ENCODE results near the gene SLC38A9. TPM values are rescaled to one million over a fixed set of nuclear protein-coding genes. Genes with fewer than 3 reads are reported as not detected.
A peak's percentile ranks its signal among the peaks of the same experiment; 100 is the strongest.

Gene SLC38A9
- polyA plus RNA-seq, 4 donors, result 3.6 to 25.8 (median 6.9) TPM

- Histone ChIP-seq H3K4me3 (ENCODE audit: low read depth in 1 of 3, low read length in 3 of 3) (no peak overlapping the region), H3K27me3 (ENCODE audit: control insufficient read depth in 3 of 3, insufficient read depth in 3 of 3, low read length in 3 of 3) (no peaks in the 10 kb centered on the region), H3K27ac (ENCODE audit: low read depth in 1 of 3, low read length in 2 of 3) (peak overlapping the region in 2 of 3 donors; percentile 81 to 89), H3K4me1 (ENCODE audit: control insufficient read depth in 3 of 3, insufficient read depth in 2 of 3, low read depth in 1 of 3, low read length in 2 of 3) (peaks cover 0 to 30% (median 16%) of the 10 kb centered on the region in 3 donors), H3K9me3 (ENCODE audit: control insufficient read depth in 2 of 2, insufficient read depth in 1 of 2, low read depth in 1 of 2, low read length in 1 of 2) (no peaks in the 10 kb centered on the region), H3K36me3 (ENCODE audit: control insufficient read depth in 3 of 3, insufficient read depth in 2 of 3, low read depth in 1 of 3, low read length in 3 of 3) (no peaks in the 10 kb centered on the region)
- FAIRE-seq (no peak), DNase-seq (no peak)
- 71 to 91% (median 90%) methylated on average over 3 of the region's 3 CpGs for WGBS, 3 donors
Measured at GRCh38 chr5:55600086-55600485, 112.0 kb downstream of the SLC38A9 start.

- H3K36me3 ChIP-seq (ENCODE audit: control insufficient read depth in 3 of 3, insufficient read depth in 2 of 3, low read depth in 1 of 3, low read length in 3 of 3), result no peaks in the 10 kb centered on the region
- 83 to 94% (median 92%) methylated on average over 8 of the region's 8 CpGs for WGBS, 3 donors
- DNase-seq (no peak), FAIRE-seq (no peak)
- peak overlapping the region in 2 of 3 donors; percentile 81 to 89 for H3K27ac ChIP-seq (ENCODE audit: low read depth in 1 of 3, low read length in 2 of 3)
- no peaks in the 10 kb centered on the region for H3K9me3 ChIP-seq (ENCODE audit: control insufficient read depth in 2 of 2, insufficient read depth in 1 of 2, low read depth in 1 of 2, low read length in 1 of 2)
- no peaks in the 10 kb centered on the region for H3K27me3 ChIP-seq (ENCODE audit: control insufficient read depth in 3 of 3, insufficient read depth in 3 of 3, low read length in 3 of 3)
- H3K4me3 ChIP-seq (ENCODE audit: low read depth in 1 of 3, low read length in 3 of 3), result no peak overlapping the region
- peaks cover 0 to 30% (median 12%) of the 10 kb centered on the region in 3 donors for H3K4me1 ChIP-seq (ENCODE audit: control insufficient read depth in 3 of 3, insufficient read depth in 2 of 3, low read depth in 1 of 3, low read length in 2 of 3)
Measured at GRCh38 chr5:55599148-55600050, 112.7 kb downstream of the SLC38A9 start.

- peak overlapping the region in 2 of 3 donors; percentile 58 to 88 for H3K27ac ChIP-seq (ENCODE audit: low read depth in 1 of 3, low read length in 2 of 3)
- FAIRE-seq (no peak), DNase-seq (peak; percentile 54 to 56)
- no peaks in the 10 kb centered on the region for H3K36me3 ChIP-seq (ENCODE audit: control insufficient read depth in 3 of 3, insufficient read depth in 2 of 3, low read depth in 1 of 3, low read length in 3 of 3)
- 45 to 59% (median 50%) methylated on average over 7 of the region's 7 CpGs for WGBS, 3 donors
- no peaks in the 10 kb centered on the region for H3K27me3 ChIP-seq (ENCODE audit: control insufficient read depth in 3 of 3, insufficient read depth in 3 of 3, low read length in 3 of 3)
- H3K4me1 ChIP-seq (ENCODE audit: control insufficient read depth in 3 of 3, insufficient read depth in 2 of 3, low read depth in 1 of 3, low read length in 2 of 3), result peaks cover 0 to 25% (median 12%) of the 10 kb centered on the region in 3 donors
- no peaks in the 10 kb centered on the region for H3K9me3 ChIP-seq (ENCODE audit: control insufficient read depth in 2 of 2, insufficient read depth in 1 of 2, low read depth in 1 of 2, low read length in 1 of 2)
- no peak overlapping the region for H3K4me3 ChIP-seq (ENCODE audit: low read depth in 1 of 3, low read length in 3 of 3)
Measured at GRCh38 chr5:55597014-55597981, 114.8 kb downstream of the SLC38A9 start.

GRCh38 chr5:55594671-55595070 lies 117.5 kb downstream of the SLC38A9 start:
- Histone ChIP-seq H3K9me3 (ENCODE audit: control insufficient read depth in 2 of 2, insufficient read depth in 1 of 2, low read depth in 1 of 2, low read length in 1 of 2) (no peaks in the 10 kb centered on the region), H3K27me3 (ENCODE audit: control insufficient read depth in 3 of 3, insufficient read depth in 3 of 3, low read length in 3 of 3) (no peaks in the 10 kb centered on the region), H3K36me3 (ENCODE audit: control insufficient read depth in 3 of 3, insufficient read depth in 2 of 3, low read depth in 1 of 3, low read length in 3 of 3) (no peaks in the 10 kb centered on the region), H3K4me1 (ENCODE audit: control insufficient read depth in 3 of 3, insufficient read depth in 2 of 3, low read depth in 1 of 3, low read length in 2 of 3) (peaks cover 0 to 6% (median 2%) of the 10 kb centered on the region in 3 donors), H3K4me3 (ENCODE audit: low read depth in 1 of 3, low read length in 3 of 3) (no peak overlapping the region), H3K27ac (ENCODE audit: low read depth in 1 of 3, low read length in 2 of 3) (no peak overlapping the region)
- DNase-seq (no peak), FAIRE-seq (no peak)
- WGBS, 3 donors, result 87 to 97% (median 94%) methylated on average over 2 of the region's 2 CpGs

GRCh38 chr5:55593115-55593472 lies 119.0 kb downstream of the SLC38A9 start:
- Histone ChIP-seq H3K36me3 (ENCODE audit: control insufficient read depth in 3 of 3, insufficient read depth in 2 of 3, low read depth in 1 of 3, low read length in 3 of 3) (no peaks in the 10 kb centered on the region), H3K27me3 (ENCODE audit: control insufficient read depth in 3 of 3, insufficient read depth in 3 of 3, low read length in 3 of 3) (no peaks in the 10 kb centered on the region), H3K27ac (ENCODE audit: low read depth in 1 of 3, low read length in 2 of 3) (no peak overlapping the region), H3K9me3 (ENCODE audit: control insufficient read depth in 2 of 2, insufficient read depth in 1 of 2, low read depth in 1 of 2, low read length in 1 of 2) (no peaks in the 10 kb centered on the region), H3K4me3 (ENCODE audit: low read depth in 1 of 3, low read length in 3 of 3) (no peak overlapping the region), H3K4me1 (ENCODE audit: control insufficient read depth in 3 of 3, insufficient read depth in 2 of 3, low read depth in 1 of 3, low read length in 2 of 3) (peaks cover 0 to 6% (median 2%) of the 10 kb centered on the region in 3 donors)
- no peak for FAIRE-seq
- 82 to 84% (median 82%) methylated on average over 3 of the region's 3 CpGs for WGBS, 3 donors
- no peak for DNase-seq

GRCh38 chr5:55592388-55593114 lies 119.6 kb downstream of the SLC38A9 start:
- Histone ChIP-seq H3K4me3 (ENCODE audit: low read depth in 1 of 3, low read length in 3 of 3) (no peak overlapping the region), H3K9me3 (ENCODE audit: control insufficient read depth in 2 of 2, insufficient read depth in 1 of 2, low read depth in 1 of 2, low read length in 1 of 2) (no peaks in the 10 kb centered on the region), H3K27ac (ENCODE audit: low read depth in 1 of 3, low read length in 2 of 3) (no peak overlapping the region), H3K4me1 (ENCODE audit: control insufficient read depth in 3 of 3, insufficient read depth in 2 of 3, low read depth in 1 of 3, low read length in 2 of 3) (peaks cover 0 to 3% (median 0%) of the 10 kb centered on the region in 3 donors), H3K27me3 (ENCODE audit: control insufficient read depth in 3 of 3, insufficient read depth in 3 of 3, low read length in 3 of 3) (no peaks in the 10 kb centered on the region), H3K36me3 (ENCODE audit: control insufficient read depth in 3 of 3, insufficient read depth in 2 of 3, low read depth in 1 of 3, low read length in 3 of 3) (no peaks in the 10 kb centered on the region)
- 91 to 94% (median 92%) methylated on average over 5 of the region's 5 CpGs for WGBS, 3 donors
- DNase-seq, result no peak
- FAIRE-seq, result no peak

GRCh38 chr5:55591686-55592085 lies 120.4 kb downstream of the SLC38A9 start:
- WGBS, 3 donors, result 90 to 91% (median 91%) methylated on average over 4 of the region's 4 CpGs
- Histone ChIP-seq H3K4me1 (ENCODE audit: control insufficient read depth in 3 of 3, insufficient read depth in 2 of 3, low read depth in 1 of 3, low read length in 2 of 3) (no peaks in the 10 kb centered on the region), H3K27ac (ENCODE audit: low read depth in 1 of 3, low read length in 2 of 3) (no peak overlapping the region), H3K27me3 (ENCODE audit: control insufficient read depth in 3 of 3, insufficient read depth in 3 of 3, low read length in 3 of 3) (no peaks in the 10 kb centered on the region), H3K4me3 (ENCODE audit: low read depth in 1 of 3, low read length in 3 of 3) (no peak overlapping the region), H3K36me3 (ENCODE audit: control insufficient read depth in 3 of 3, insufficient read depth in 2 of 3, low read depth in 1 of 3, low read length in 3 of 3) (no peaks in the 10 kb centered on the region), H3K9me3 (ENCODE audit: control insufficient read depth in 2 of 2, insufficient read depth in 1 of 2, low read depth in 1 of 2, low read length in 1 of 2) (no peaks in the 10 kb centered on the region)
- FAIRE-seq, result no peak
- DNase-seq, result no peak

- no peak for DNase-seq
- Histone ChIP-seq H3K27me3 (ENCODE audit: control insufficient read depth in 3 of 3, insufficient read depth in 3 of 3, low read length in 3 of 3) (no peaks in the 10 kb centered on the region), H3K4me1 (ENCODE audit: control insufficient read depth in 3 of 3, insufficient read depth in 2 of 3, low read depth in 1 of 3, low read length in 2 of 3) (no peaks in the 10 kb centered on the region), H3K9me3 (ENCODE audit: control insufficient read depth in 2 of 2, insufficient read depth in 1 of 2, low read depth in 1 of 2, low read length in 1 of 2) (no peaks in the 10 kb centered on the region), H3K36me3 (ENCODE audit: control insufficient read depth in 3 of 3, insufficient read depth in 2 of 3, low read depth in 1 of 3, low read length in 3 of 3) (no peaks in the 10 kb centered on the region), H3K4me3 (ENCODE audit: low read depth in 1 of 3, low read length in 3 of 3) (no peak overlapping the region), H3K27ac (ENCODE audit: low read depth in 1 of 3, low read length in 2 of 3) (no peak overlapping the region)
- 6 to 57% (median 55%) methylated on average over 1 of the region's 1 CpG for WGBS, 3 donors
- no peak for FAIRE-seq
Measured at GRCh38 chr5:55585206-55585610, 126.9 kb downstream of the SLC38A9 start.
